ENCODE data around the gene MLPH. TPM values are rescaled to one million over a fixed set of nuclear protein-coding genes. Genes with fewer than 3 reads are reported as not detected.

Gene MLPH
- total and polyA plus RNA-seq, 2 of the 4 experiments (the other 2 are of a cell fraction), result 13.8 to 21.6 TPM

DNA sequence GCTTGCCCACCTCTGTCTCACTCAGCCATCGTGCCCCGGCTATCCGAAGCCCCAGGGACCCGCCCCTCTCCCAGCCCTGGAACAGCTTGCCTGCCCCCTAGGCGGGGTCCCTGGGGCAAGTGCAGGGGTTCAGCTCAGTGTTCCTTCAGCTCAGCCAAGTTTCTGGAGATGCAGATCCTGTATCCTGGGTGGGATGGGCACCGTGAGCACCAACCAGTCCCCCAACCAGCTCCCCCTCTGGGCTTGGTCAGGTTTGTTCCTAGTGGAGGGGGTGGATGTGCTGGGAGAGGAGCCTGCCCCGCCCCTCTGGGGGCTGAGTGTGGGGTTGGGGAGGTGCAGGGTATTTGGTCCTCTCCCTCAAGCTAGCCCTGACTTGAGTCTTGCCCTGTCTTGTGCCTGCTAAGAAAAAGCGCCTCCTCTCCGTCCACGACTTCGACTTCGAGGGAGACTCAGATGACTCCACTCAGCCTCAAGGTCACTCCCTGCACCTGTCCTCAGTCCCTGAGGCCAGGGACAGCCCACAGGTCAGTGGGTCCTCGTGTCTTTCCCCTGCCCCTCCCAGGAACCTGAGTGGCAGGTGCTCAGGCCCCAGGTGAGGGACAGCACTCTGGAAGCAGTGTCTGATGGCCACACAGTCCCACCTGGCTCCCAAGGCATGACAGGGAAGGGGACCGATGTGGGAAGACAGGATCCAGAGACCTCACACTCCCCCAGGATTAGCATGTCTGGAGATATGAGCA lies 32.6 kb downstream of the MLPH start:
- H4K5ac ChIP-seq (ENCODE audit: low read depth, low read length), result no peak overlapping the region
- ATAC-seq (ENCODE audit: low read depth) (no peak), DNase-seq (no peak)
- H4K20me1 ChIP-seq (ENCODE audit: insufficient read depth, low read length), result no peaks in the 10 kb centered on the region
- no peak overlapping the region for H3K4me2 ChIP-seq (ENCODE audit: low read depth, low read length)
- no peak overlapping the region for H2AK5ac ChIP-seq (ENCODE audit: low read depth, low read length)
- no peak overlapping the region for H3K4me3 ChIP-seq (ENCODE audit: insufficient read depth, low read depth, low read length)
- H3K4ac ChIP-seq (ENCODE audit: low read depth, low read length), result no peak overlapping the region
- no peak overlapping the region for H3K14ac ChIP-seq (replicated peaks; ENCODE audit: low read depth, low read length)
- ChIA-PET POLR2A (ENCODE audit: unreplicated experiment) (no interaction called here), CTCF (interaction anchor here (0.9 to 1.2 kb wide), 2 partner anchors 52 to 53 kb away, joined by 3 read pairs; no protein-coding TSS in a partner anchor)
- H3K4me1 ChIP-seq (ENCODE audit: control insufficient read depth, insufficient read depth, low read length), result no peaks in the 10 kb centered on the region
- BruUV-seq (replicated peaks), result no TSS peak
- H3K23ac ChIP-seq (ENCODE audit: low read depth, low read length), result no peak overlapping the region
- WGBS, 2 experiments (ENCODE audit: extremely low coverage in 2 of 2, insufficient read length in 1 of 2), result 67% methylated on average over 4 of the region's 14 CpGs; no CpG with 5 or more reads in 1 of the 2 experiments
- H4K8ac ChIP-seq (ENCODE audit: low read depth in 2 of 2, low read length in 2 of 2), result no peak overlapping the region
- H3K9me3 ChIP-seq (ENCODE audit: control insufficient read depth, insufficient read depth, low read length), result no peaks in the 10 kb centered on the region
- no peak overlapping the region for H2BK5ac ChIP-seq (ENCODE audit: low read depth, low read length, poor library complexity, severe bottlenecking)
- dilution Hi-C loops (cut with HindIII; ENCODE audit: low sequenced_read_pairs, unreplicated experiment) (no loop called here), intact Hi-C loops (cut with micrococcal nuclease) (no loop called here), in situ Hi-C loops (cut with MboI; ENCODE audit: low sequenced_read_pairs) (loop anchor here (10.0 kb wide), 1 partner anchor 225 kb away; no protein-coding TSS in a partner anchor)
- H2BK120ac ChIP-seq (ENCODE audit: low read depth, low read length), result no peak overlapping the region
- H2AFZ ChIP-seq (replicated peaks; ENCODE audit: low read length, poor library complexity), result no peak overlapping the region
- H3K56ac ChIP-seq (ENCODE audit: extremely low read depth, insufficient read depth, low read length), result no peak overlapping the region
- H3K79me1 ChIP-seq (ENCODE audit: low read depth in 1 of 2, low read length in 2 of 2), result peaks cover 0 to 5% of the 10 kb centered on the region in 2 experiments; a peak in 1 of 4 replicates
- no peak overlapping the region for H3K27ac ChIP-seq (ENCODE audit: insufficient read depth, low read length)
- no peak overlapping the region for H2AK9ac ChIP-seq (replicated peaks; ENCODE audit: low read depth, low read length, poor library complexity)
- H3K18ac ChIP-seq (ENCODE audit: low read depth, low read length), result no peak overlapping the region
- H3K27me3 ChIP-seq (ENCODE audit: control insufficient read depth, insufficient read depth, low read length), result no peaks in the 10 kb centered on the region
- H3K9me1 ChIP-seq (ENCODE audit: insufficient read depth, low read length), result no peaks in the 10 kb centered on the region; the same call in 1 of the 2 replicates
- no peak overlapping the region for H2BK20ac ChIP-seq (ENCODE audit: low read depth, low read length)
- TF ChIP-seq RCOR1 (IDR thresholded peaks at IDR 0.05; ENCODE audit: insufficient replicate concordance, low read length), result no peak
- TF ChIP-seq MAZ (IDR thresholded peaks at IDR 0.05; ENCODE audit: borderline replicate concordance, low read depth, low read length), result no peak
- TF ChIP-seq CHD1 (IDR thresholded peaks at IDR 0.05; ENCODE audit: low read depth, low read length), result no peak
- TF ChIP-seq, protein P1, sequence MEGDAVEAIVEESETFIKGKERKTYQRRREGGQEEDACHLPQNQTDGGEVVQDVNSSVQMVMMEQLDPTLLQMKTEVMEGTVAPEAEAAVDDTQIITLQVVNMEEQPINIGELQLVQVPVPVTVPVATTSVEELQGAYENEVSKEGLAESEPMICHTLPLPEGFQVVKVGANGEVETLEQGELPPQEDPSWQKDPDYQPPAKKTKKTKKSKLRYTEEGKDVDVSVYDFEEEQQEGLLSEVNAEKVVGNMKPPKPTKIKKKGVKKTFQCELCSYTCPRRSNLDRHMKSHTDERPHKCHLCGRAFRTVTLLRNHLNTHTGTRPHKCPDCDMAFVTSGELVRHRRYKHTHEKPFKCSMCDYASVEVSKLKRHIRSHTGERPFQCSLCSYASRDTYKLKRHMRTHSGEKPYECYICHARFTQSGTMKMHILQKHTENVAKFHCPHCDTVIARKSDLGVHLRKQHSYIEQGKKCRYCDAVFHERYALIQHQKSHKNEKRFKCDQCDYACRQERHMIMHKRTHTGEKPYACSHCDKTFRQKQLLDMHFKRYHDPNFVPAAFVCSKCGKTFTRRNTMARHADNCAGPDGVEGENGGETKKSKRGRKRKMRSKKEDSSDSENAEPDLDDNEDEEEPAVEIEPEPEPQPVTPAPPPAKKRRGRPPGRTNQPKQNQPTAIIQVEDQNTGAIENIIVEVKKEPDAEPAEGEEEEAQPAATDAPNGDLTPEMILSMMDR (conservative IDR thresholded peaks at IDR 0.05; ENCODE audit: low read depth, low read length), result no peak
- TF ChIP-seq RFX5 (IDR thresholded peaks at IDR 0.05; ENCODE audit: low read depth, low read length), result no peak
- no peak for TF ChIP-seq POLR2A (IDR thresholded peaks at IDR 0.05; ENCODE audit: low read depth, low read length)
- H4K91ac ChIP-seq (ENCODE audit: insufficient read depth, low read depth, low read length), result no peak overlapping the region
- no peaks in the 10 kb centered on the region; the same call in 1 of the 2 replicates for H3K36me3 ChIP-seq (ENCODE audit: control insufficient read depth, insufficient read depth, low read length)
- no peak overlapping the region for H2BK15ac ChIP-seq (ENCODE audit: low read depth, low read length)
- no peak overlapping the region for H3K9ac ChIP-seq (ENCODE audit: low read depth, low read length)

Measured in IMR-90 (cell line).